Measurements from ENCODE around the gene RNF213.
A peak's percentile ranks its signal among the peaks of the same experiment; 100 is the strongest.
"Not testable (repeated sequence)": the region's sequence is repeated elsewhere in the genome, so short reads cannot be mapped to it uniquely, and the experiment has no call there.

RNF213 gene

GRCh38 chr17:80394629-80395216, 134.1 kb downstream of the RNF213 start:
- Mint-ChIP-seq H3K27me3 (no peaks in the 10 kb centered on the region), H3K36me3 (ENCODE audit: insufficient read depth) (peaks cover 69% of the 10 kb centered on the region), H3K9me3 (no peaks in the 10 kb centered on the region), H3K4me1 (ENCODE audit: low read depth in 2 of 2) (peaks cover 5 to 7% of the 10 kb centered on the region in 2 donors), H3K27ac (peak overlapping the region in 1 of 2 donors; percentile 10), H3K4me3 (no peak overlapping the region)
- DNase-seq, result no peak
- no peak for ATAC-seq (replicated peaks)

- H3K4me1 Mint-ChIP-seq (ENCODE audit: low read depth in 2 of 2), result peaks cover 5 to 7% of the 10 kb centered on the region in 2 donors
- no peaks in the 10 kb centered on the region for H3K27me3 Mint-ChIP-seq
- ATAC-seq (replicated peaks) (no peak), DNase-seq (no peak)
- peaks cover 61% of the 10 kb centered on the region for H3K36me3 Mint-ChIP-seq (ENCODE audit: insufficient read depth)
- no peaks in the 10 kb centered on the region for H3K9me3 Mint-ChIP-seq
- no peak overlapping the region for H3K4me3 Mint-ChIP-seq
- H3K27ac Mint-ChIP-seq, result peak overlapping the region; percentile 70 to 80
Observed at GRCh38 chr17:80395402-80396151, 134.9 kb downstream of the RNF213 start.

GRCh38 chr17:80396157-80397033, 135.7 kb downstream of the RNF213 start:
- Mint-ChIP-seq H3K4me3 (peak overlapping the region in 1 of 2 donors; percentile 7), H3K9me3 (no peaks in the 10 kb centered on the region), H3K4me1 (ENCODE audit: low read depth in 2 of 2) (peaks cover 5 to 7% of the 10 kb centered on the region in 2 donors), H3K27me3 (no peaks in the 10 kb centered on the region), H3K36me3 (ENCODE audit: insufficient read depth) (peaks cover 52% of the 10 kb centered on the region), H3K27ac (peak overlapping the region; percentile 80 to 88)
- DNase-seq (no peak), ATAC-seq (replicated peaks) (peak; percentile 16)

GRCh38 chr17:80397034-80397387, 136.4 kb downstream of the RNF213 start:
- Mint-ChIP-seq H3K9me3 (no peaks in the 10 kb centered on the region), H3K4me3 (peak overlapping the region in 1 of 2 donors; percentile 7), H3K4me1 (ENCODE audit: low read depth in 2 of 2) (peaks cover 5 to 7% of the 10 kb centered on the region in 2 donors), H3K27ac (peak overlapping the region; percentile 6 to 88), H3K36me3 (ENCODE audit: insufficient read depth) (peaks cover 46% of the 10 kb centered on the region), H3K27me3 (no peaks in the 10 kb centered on the region)
- DNase-seq (no peak), ATAC-seq (replicated peaks) (peak; percentile 16)

GRCh38 chr17:80397686-80398085, 137.0 kb downstream of the RNF213 start:
- no peaks in the 10 kb centered on the region for H3K9me3 Mint-ChIP-seq
- H3K27me3 Mint-ChIP-seq, result no peaks in the 10 kb centered on the region
- peaks cover 40% of the 10 kb centered on the region for H3K36me3 Mint-ChIP-seq (ENCODE audit: insufficient read depth)
- H3K4me1 Mint-ChIP-seq (ENCODE audit: low read depth in 2 of 2), result peaks cover 5 to 7% of the 10 kb centered on the region in 2 donors
- no peak overlapping the region for H3K4me3 Mint-ChIP-seq
- peak overlapping the region in 1 of 2 donors; percentile 58 for H3K27ac Mint-ChIP-seq
- DNase-seq (no peak), ATAC-seq (replicated peaks) (no peak)

GRCh38 chr17:80401086-80401485, 140.4 kb downstream of the RNF213 start:
- H3K4me1 Mint-ChIP-seq (ENCODE audit: low read depth in 2 of 2); H3K36me3 Mint-ChIP-seq (ENCODE audit: insufficient read depth); H3K4me3 Mint-ChIP-seq: not testable (repeated sequence)

GRCh38 chr17:80402102-80402501, 141.4 kb downstream of the RNF213 start:
- not testable (repeated sequence) for H3K36me3 Mint-ChIP-seq (ENCODE audit: insufficient read depth); H3K27ac Mint-ChIP-seq; H3K27me3 Mint-ChIP-seq; H3K9me3 Mint-ChIP-seq; H3K4me3 Mint-ChIP-seq; DNase-seq; H3K4me1 Mint-ChIP-seq (ENCODE audit: low read depth in 2 of 2); ATAC-seq (replicated peaks)

More at GRCh38 chr17:80401086-80401485, 140.4 kb downstream of the RNF213 start:
- not testable (repeated sequence) for H3K27me3 Mint-ChIP-seq; H3K9me3 Mint-ChIP-seq; DNase-seq; H3K27ac Mint-ChIP-seq; ATAC-seq (replicated peaks)

GRCh38 chr17:80402959-80403358, 142.3 kb downstream of the RNF213 start:
- DNase-seq (no peak), ATAC-seq (replicated peaks) (no peak)
- Mint-ChIP-seq H3K36me3 (ENCODE audit: insufficient read depth) (no peaks in the 10 kb centered on the region), H3K27ac (no peak overlapping the region), H3K4me3 (no peak overlapping the region), H3K27me3 (no peaks in the 10 kb centered on the region), H3K9me3 (no peaks in the 10 kb centered on the region), H3K4me1 (ENCODE audit: low read depth in 2 of 2) (peaks cover 2 to 3% of the 10 kb centered on the region in 2 donors)

GRCh38 chr17:80406146-80406545, 145.5 kb downstream of the RNF213 start:
- Mint-ChIP-seq H3K4me3 (no peak overlapping the region), H3K9me3 (no peaks in the 10 kb centered on the region), H3K27ac (no peak overlapping the region), H3K27me3 (peaks cover 0 to 6% of the 10 kb centered on the region in 2 donors), H3K36me3 (ENCODE audit: insufficient read depth) (no peaks in the 10 kb centered on the region), H3K4me1 (ENCODE audit: low read depth in 2 of 2) (no peaks in the 10 kb centered on the region)
- ATAC-seq (replicated peaks) (no peak), DNase-seq (no peak)

GRCh38 chr17:80407917-80408316, 147.3 kb downstream of the RNF213 start:
- ATAC-seq (replicated peaks); H3K4me1 Mint-ChIP-seq (ENCODE audit: low read depth in 2 of 2); DNase-seq; H3K27me3 Mint-ChIP-seq; H3K27ac Mint-ChIP-seq; H3K36me3 Mint-ChIP-seq (ENCODE audit: insufficient read depth); H3K9me3 Mint-ChIP-seq; H3K4me3 Mint-ChIP-seq: not testable (repeated sequence)

GRCh38 chr17:80408872-80409271, 148.2 kb downstream of the RNF213 start:
- H3K4me3 Mint-ChIP-seq, result no peak overlapping the region
- DNase-seq (no peak), ATAC-seq (replicated peaks) (no peak)
- H3K27ac Mint-ChIP-seq, result no peak overlapping the region
- peaks cover 0 to under 1% of the 10 kb centered on the region in 2 donors for H3K4me1 Mint-ChIP-seq (ENCODE audit: low read depth in 2 of 2)
- H3K9me3 Mint-ChIP-seq, result no peaks in the 10 kb centered on the region
- no peaks in the 10 kb centered on the region for H3K36me3 Mint-ChIP-seq (ENCODE audit: insufficient read depth)
- H3K27me3 Mint-ChIP-seq, result peaks cover 12 to 16% of the 10 kb centered on the region in 2 donors

GRCh38 chr17:80409626-80410025, 149.0 kb downstream of the RNF213 start:
- no peak overlapping the region for H3K27ac Mint-ChIP-seq
- no peaks in the 10 kb centered on the region for H3K9me3 Mint-ChIP-seq
- H3K4me1 Mint-ChIP-seq (ENCODE audit: low read depth in 2 of 2), result peaks cover 7 to 8% of the 10 kb centered on the region in 2 donors
- peaks cover 2% of the 10 kb centered on the region for H3K36me3 Mint-ChIP-seq (ENCODE audit: insufficient read depth)
- H3K4me3 Mint-ChIP-seq, result no peak overlapping the region
- ATAC-seq (replicated peaks) (no peak), DNase-seq (no peak)
- H3K27me3 Mint-ChIP-seq, result peaks cover 19 to 22% of the 10 kb centered on the region in 2 donors

- not testable (repeated sequence) for H3K27ac Mint-ChIP-seq; H3K9me3 Mint-ChIP-seq; H3K4me3 Mint-ChIP-seq; ATAC-seq (replicated peaks); DNase-seq
- H3K27me3 Mint-ChIP-seq, result peaks cover 19 to 22% of the 10 kb centered on the region in 2 donors
- peaks cover 11% of the 10 kb centered on the region for H3K36me3 Mint-ChIP-seq (ENCODE audit: insufficient read depth)
- peaks cover 8 to 12% of the 10 kb centered on the region in 2 donors for H3K4me1 Mint-ChIP-seq (ENCODE audit: low read depth in 2 of 2)
Observed at GRCh38 chr17:80410441-80411087, 149.9 kb downstream of the RNF213 start.

Data from effector memory CD8-positive, alpha-beta T cell (primary cell).